Ovary (tissue), 9 donors: ENCODE data around the gene POLR3H. TPM values are rescaled to one million over a fixed set of nuclear protein-coding genes. Genes with fewer than 3 reads are reported as not detected.
"Not testable (repeated sequence)": the region's sequence is repeated elsewhere in the genome, so short reads cannot be mapped to it uniquely, and the experiment has no call there.

ENCODE experiments used
- DNase-seq, 5 donors: peaks; one replicate each; pipeline ENCODE4 v3.0.0-alpha.2; 2019 to 2020
- H3K27ac ChIP-seq, 2 donors: fragments of 200-600 bp; one replicate each; pipeline versions ENCODE4 v1.5.1 to v1.8.0; 2019 to 2022
- H3K27me3 ChIP-seq: fragments of 200-600 bp; one replicate; pipeline ENCODE4 v1.8.0; 2022
- H3K36me3 ChIP-seq: fragments of 200-600 bp; sonication (generic); one replicate; pipeline ENCODE4 v1.5.1; 2019
- H3K4me1 ChIP-seq: one replicate; pipeline ENCODE4 v1.8.1; 2013; ENCODE audit warnings: mild to moderate bottlenecking, moderate library complexity; ENCODE audit not compliant: insufficient read depth
- H3K4me3 ChIP-seq: fragments of 200-600 bp; sonication (generic); one replicate; pipeline ENCODE4 v1.5.1; 2017
- H3K9me3 ChIP-seq, 2 donors: fragments of 200-600 bp in 1 of 2; sonication (generic) in 1 of 2; one replicate each; pipeline versions ENCODE4 v1.5.1 to v1.8.1; 2013 to 2019; ENCODE audit warnings: mild to moderate bottlenecking in 1 of 2, moderate library complexity in 1 of 2
- CTCF ChIP-seq, 3 donors: fragments of 450-650 bp in 2 of 3; fragments of 200-600 bp in 1 of 3; IDR thresholded peaks; one replicate each; pipeline versions ENCODE4 v1.5.1 to v1.8.0; 2016 to 2022; ENCODE audit warnings: antibody characterized with exemption in 3 of 3, mild to moderate bottlenecking in 1 of 3
- EP300 ChIP-seq: sonication (generic); formaldehyde crosslinking; IDR thresholded peaks from one replicate; pipeline ENCODE4 v1.6.1; 2017; ENCODE audit warnings: antibody characterized with exemption
- POLR2A ChIP-seq: fragments of 450-650 bp; IDR thresholded peaks from one replicate; pipeline ENCODE4 v1.6.1; 2017; ENCODE audit warnings: antibody characterized with exemption, mild to moderate bottlenecking, moderate library complexity
- WGBS, 3 donors: extraction: QIAGEN DNeasy Blood & Tissue Kit in 1 of 3; methylation state at CpG; one replicate each; pipeline versions ENCODE4 v1.1.5 to v1.1.7; 2013 to 2017; 5-methylcytosine and 5-hydroxymethylcytosine counted together
- intact Hi-C, 4 donors: fragments of 100-400 bp; cut with DNase I; formaldehyde crosslinking; loops; one replicate each; pipeline versions ENCODE4 v1.11.0 to v1.15.1; 2022 to 2023
- polyA plus RNA-seq, 2 donors: library from polyadenylated mRNA; stranded (reverse); fragments of 200-250 nt in 1 of 2; fragments of 350-450 nt in 1 of 2; fragmentation: Illumina TruSeq in 1 of 2; extraction: RNeasy Lipid Tissue Mini Kit (QIAGEN cat#74804) in 1 of 2; gene quantifications; one replicate each; pipeline ENCODE4 v1.2.3, GENCODE V29; 2013 to 2014
- total RNA-seq, 7 donors: library from RNA; depleted of rRNA in 2 of 7; stranded (reverse); fragments of >200 nt in 2 of 7; fragmentation: NEBNext Ultra II Directional in 3 of 7; extraction: Animal tissue kit (Norgen Biotek cat#: 25700) in 3 of 7; gene quantifications; one replicate each; pipeline versions ENCODE4 v1.1.0 to v1.2.4, GENCODE V29; 2016 to 2023
- donor health status: DM: no; HTN: no; CAD: no; lungs with moderate emphysema.
- donor health status: DM: no; HTN: no; CAD: no.
- donor health status: Bipolar disorder and iron deficiency.
- donor health status: DM: yes; HTN: yes; CAD: no.
- donor health status: DM: no; HTN: no; CAD: no.
- donor health status: DM: yes; HTN: yes; CAD: no.

The POLR3H gene
- total and polyA plus RNA-seq, 9 donors, result 15.7 to 84.6 (median 49.6) TPM

DNA sequence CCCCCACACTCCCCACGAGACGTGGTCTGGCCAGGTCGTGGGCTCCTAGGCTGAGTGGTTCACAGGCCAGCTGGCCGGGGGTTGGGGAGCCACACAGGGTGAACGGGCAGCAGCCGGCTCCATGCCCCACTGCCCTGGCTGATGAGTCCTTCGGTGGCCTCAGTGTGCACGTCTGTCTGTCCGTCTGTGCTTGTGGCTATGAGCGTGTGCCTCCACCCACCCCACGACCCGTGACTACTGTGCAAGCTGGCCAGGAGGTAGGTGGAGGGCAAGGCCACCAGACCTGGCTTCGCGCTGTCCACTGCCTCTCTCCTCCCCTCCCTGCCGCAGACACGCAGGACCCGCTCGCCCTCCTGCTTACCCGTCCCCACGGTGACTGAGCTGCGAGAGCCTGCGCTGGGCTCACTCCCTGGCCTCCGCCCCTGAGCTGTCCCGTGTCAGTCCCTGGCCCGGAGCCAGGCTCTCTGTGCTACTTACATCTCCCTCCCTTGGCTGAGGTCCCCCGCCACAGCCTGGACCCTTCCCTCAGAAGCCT, 30.6 kb upstream of the POLR3H start:
- Histone ChIP-seq H3K27me3 (no peaks in the 10 kb centered on the region), H3K27ac (peak overlapping the region; percentile 65), H3K4me3 (no peak overlapping the region), H3K4me1 (peaks cover 14% of the 10 kb centered on the region), H3K36me3 (no peaks in the 10 kb centered on the region), H3K9me3 (no peaks in the 10 kb centered on the region)
- TF ChIP-seq EP300, result no peak
- TF ChIP-seq POLR2A, result no peak
- TF ChIP-seq CTCF (IDR thresholded peaks at IDR 0.05), result no peak
- intact Hi-C loops, result no loop called here
- peak; percentile 81 to 88 (median 86) for DNase-seq
- WGBS, 3 donors, result 39 to 49% (median 40%) methylated on average over 26 of the region's 26 CpGs

GRCh38 chr22:41573677-41574076, 29.4 kb upstream of the POLR3H start:
- Histone ChIP-seq H3K36me3 (no peaks in the 10 kb centered on the region), H3K27ac (peak overlapping the region in 1 of 2 donors; percentile 15), H3K4me3 (no peak overlapping the region), H3K9me3 (no peaks in the 10 kb centered on the region), H3K4me1 (peaks cover 10% of the 10 kb centered on the region), H3K27me3 (no peaks in the 10 kb centered on the region)
- intact Hi-C loops, result no loop called here
- 79 to 89% (median 81%) methylated on average over 11 of the region's 11 CpGs for WGBS, 3 donors
- peak in 2 of 5 donors; percentile 27 to 41 for DNase-seq
- TF ChIP-seq EP300, result no peak
- TF ChIP-seq CTCF (IDR thresholded peaks at IDR 0.05), result no peak
- no peak for TF ChIP-seq POLR2A

DNA sequence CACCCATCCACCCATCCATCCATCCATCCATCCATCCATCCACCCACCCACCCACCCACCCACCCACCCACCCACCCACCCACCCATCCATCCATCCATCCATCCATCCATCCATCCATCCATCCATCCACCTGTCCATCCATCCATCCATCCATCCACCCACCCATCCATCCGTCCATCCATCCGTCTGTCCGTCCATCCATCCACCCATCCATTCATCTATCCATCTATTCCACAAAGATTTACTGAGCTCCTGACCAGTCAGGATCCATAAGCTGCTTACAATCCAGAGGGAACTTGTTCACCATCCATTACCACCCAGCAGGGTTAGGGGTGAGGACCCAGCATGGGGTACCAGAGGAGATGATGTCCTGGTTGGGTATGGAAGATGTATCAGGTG, 28.0 kb upstream of the POLR3H start:
- H3K27ac ChIP-seq, intact Hi-C loops, H3K4me3 ChIP-seq, DNase-seq, H3K36me3 ChIP-seq, H3K9me3 ChIP-seq, H3K27me3 ChIP-seq: not testable (repeated sequence)
- WGBS, 3 donors, result 96 to 98% (median 97%) methylated on average over 3 of the region's 3 CpGs
- H3K4me1 ChIP-seq, result peaks cover 17% of the 10 kb centered on the region

- 85 to 94% (median 91%) methylated on average over 13 to 14 of the region's 14 CpGs for WGBS, 3 donors
- no peak overlapping the region for H3K27ac ChIP-seq
- H3K36me3 ChIP-seq, result no peaks in the 10 kb centered on the region
- no peak for TF ChIP-seq EP300
- intact Hi-C loops, result no loop called here
- no peak for DNase-seq
- H3K4me1 ChIP-seq, result peaks cover 18% of the 10 kb centered on the region
- no peak overlapping the region for H3K4me3 ChIP-seq
- no peaks in the 10 kb centered on the region for H3K9me3 ChIP-seq
- H3K27me3 ChIP-seq, result no peaks in the 10 kb centered on the region
These were observed 27.5 kb upstream of the POLR3H start for GRCh38 chr22:41571786-41572185.

- DNase-seq, result no peak
- Histone ChIP-seq H3K4me3 (no peak overlapping the region), H3K4me1 (peaks cover 22% of the 10 kb centered on the region), H3K9me3 (no peaks in the 10 kb centered on the region), H3K27me3 (no peaks in the 10 kb centered on the region), H3K36me3 (no peaks in the 10 kb centered on the region), H3K27ac (no peak overlapping the region)
- WGBS, 3 donors, result 67 to 77% (median 71%) methylated on average over 3 of the region's 3 CpGs
- TF ChIP-seq POLR2A, result no peak
- no peak for TF ChIP-seq EP300
- TF ChIP-seq CTCF (IDR thresholded peaks at IDR 0.05), result no peak
- intact Hi-C loops, result no loop called here
These were observed 26.0 kb upstream of the POLR3H start for GRCh38 chr22:41570221-41570620.
